Breast epithelium (tissue), 4 donors: ENCODE data around the gene ANKRD66. TPM values are rescaled to one million over a fixed set of nuclear protein-coding genes. Genes with fewer than 3 reads are reported as not detected.

Experiments used
- DNase-seq, 2 donors: peaks; one replicate each; pipeline ENCODE4 v3.0.0-alpha.2; 2019; ENCODE audit warnings: low spot score in 2 of 2
- H3K27ac ChIP-seq, 2 donors: fragments of 200-600 bp; sonication (generic) in 1 of 2; one replicate each; pipeline ENCODE4 v1.5.1; 2016 to 2019; ENCODE audit warnings: mild to moderate bottlenecking in 1 of 2
- H3K27me3 ChIP-seq, 2 donors: fragments of 200-600 bp; sonication (generic) in 1 of 2; one replicate each; pipeline versions ENCODE4 v1.5.1 to v1.6.0; 2017 to 2019; ENCODE audit warnings: control low read depth in 1 of 2, mild to moderate bottlenecking in 1 of 2
- H3K36me3 ChIP-seq: fragments of 200-600 bp; one replicate; pipeline ENCODE4 v1.5.1; 2019
- H3K4me1 ChIP-seq, 2 donors: fragments of 200-600 bp; sonication (generic); one replicate each; pipeline ENCODE4 v1.5.1; 2016 to 2019; ENCODE audit warnings: control low read depth in 1 of 2
- H3K4me3 ChIP-seq, 3 donors: fragments of 200-600 bp; sonication (generic); 1 replicate in 2 of 3; 2 replicates in 1 of 3; pipeline ENCODE4 v1.5.1; 2016 to 2019; ENCODE audit warnings: mild to moderate bottlenecking in 3 of 3, moderate library complexity in 2 of 3
- H3K9me3 ChIP-seq, 2 donors: fragments of 200-600 bp; sonication (generic) in 1 of 2; one replicate each; pipeline ENCODE4 v1.5.1; 2016 to 2019; ENCODE audit warnings: control low read depth in 1 of 2
- CTCF ChIP-seq, 3 donors: fragments of 450-650 bp; IDR thresholded peaks; one replicate each; pipeline ENCODE4 v1.5.1; 2016 to 2017; ENCODE audit warnings: antibody characterized with exemption in 3 of 3, mild to moderate bottlenecking in 3 of 3, moderate library complexity in 3 of 3
- POLR2A ChIP-seq: fragments of 450-650 bp; IDR thresholded peaks from one replicate; pipeline ENCODE4 v1.6.1; 2016; ENCODE audit warnings: antibody characterized with exemption, mild to moderate bottlenecking, moderate library complexity
- POLR2AphosphoS5 ChIP-seq, 3 donors: sonication (generic); formaldehyde crosslinking; IDR thresholded peaks; one replicate each; pipeline ENCODE4 v1.6.1; 2017; ENCODE audit warnings: antibody characterized with exemption in 3 of 3
- intact Hi-C: fragments of 100-400 bp; cut with DNase I; formaldehyde crosslinking; loops from one replicate; pipeline ENCODE4 v1.15.1; 2023; ENCODE audit warnings: low total_unique reads
- total RNA-seq, 3 donors: library from RNA; depleted of rRNA; stranded (reverse); fragments of >200 nt; gene quantifications; one replicate each; pipeline ENCODE4 v1.1.0, GENCODE V29; 2016

ANKRD66 gene
- total RNA-seq, 3 donors from 2014 or later: not detected

GRCh38 chr6:46749731-46750130 is 3.0 kb downstream of the ANKRD66 start:
- intact Hi-C loops: loop anchor here (5.0 kb wide), 1 partner anchor 523 kb away; no protein-coding TSS in a partner anchor
- no peak for DNase-seq

GRCh38 chr6:46751658-46752057 is 4.9 kb downstream of the ANKRD66 start:
- TF ChIP-seq CTCF (IDR thresholded peaks at IDR 0.05) (no peak), POLR2AphosphoS5 (IDR thresholded peaks at IDR 0.05) (no peak), POLR2A (no peak)
- Histone ChIP-seq H3K27ac (no peak overlapping the region), H3K4me3 (no peak overlapping the region), H3K27me3 (no peaks in the 10 kb centered on the region), H3K9me3 (no peaks in the 10 kb centered on the region), H3K36me3 (no peaks in the 10 kb centered on the region), H3K4me1 (no peaks in the 10 kb centered on the region)
- intact Hi-C loops: loop anchor here (5.0 kb wide), 1 partner anchor 521 kb away; no protein-coding TSS in a partner anchor
- DNase-seq: no peak

More at GRCh38 chr6:46749731-46750130, 3.0 kb downstream of the ANKRD66 start:
- Histone ChIP-seq H3K36me3 (no peaks in the 10 kb centered on the region), H3K4me3 (no peak overlapping the region), H3K4me1 (no peaks in the 10 kb centered on the region), H3K9me3 (no peaks in the 10 kb centered on the region), H3K27ac (no peak overlapping the region), H3K27me3 (no peaks in the 10 kb centered on the region)
- TF ChIP-seq CTCF (IDR thresholded peaks at IDR 0.05) (no peak), POLR2A (no peak), POLR2AphosphoS5 (IDR thresholded peaks at IDR 0.05) (no peak)

GRCh38 chr6:46755865-46756264 is 9.1 kb downstream of the ANKRD66 start:
- Histone ChIP-seq H3K36me3 (no peaks in the 10 kb centered on the region), H3K4me1 (no peaks in the 10 kb centered on the region), H3K9me3 (no peaks in the 10 kb centered on the region), H3K4me3 (no peak overlapping the region), H3K27ac (no peak overlapping the region), H3K27me3 (no peaks in the 10 kb centered on the region)
- no peak for TF ChIP-seq CTCF (IDR thresholded peaks at IDR 0.05)
- no peak for TF ChIP-seq POLR2AphosphoS5 (IDR thresholded peaks at IDR 0.05)
- no peak for TF ChIP-seq POLR2A
- no peak for DNase-seq
- intact Hi-C loops: no loop called here

- no peak for TF ChIP-seq POLR2AphosphoS5 (IDR thresholded peaks at IDR 0.05)
- no peak for TF ChIP-seq CTCF (IDR thresholded peaks at IDR 0.05)
- TF ChIP-seq POLR2A: no peak
- H3K27me3 ChIP-seq: no peaks in the 10 kb centered on the region
- no peak overlapping the region for H3K4me3 ChIP-seq
- H3K4me1 ChIP-seq: no peaks in the 10 kb centered on the region
- DNase-seq: no peak
- H3K36me3 ChIP-seq: no peaks in the 10 kb centered on the region
- H3K27ac ChIP-seq: no peak overlapping the region
- intact Hi-C loops: no loop called here
- no peaks in the 10 kb centered on the region for H3K9me3 ChIP-seq
Observed at GRCh38 chr6:46756469-46757213, 9.9 kb downstream of the ANKRD66 start.

- no peak for DNase-seq
Observed at GRCh38 chr6:46757214-46757596, 10.5 kb downstream of the ANKRD66 start.

More at GRCh38 chr6:46757214-46757596, 10.5 kb downstream of the ANKRD66 start:
- no peak overlapping the region for H3K4me3 ChIP-seq
- intact Hi-C loops: no loop called here
- no peaks in the 10 kb centered on the region for H3K36me3 ChIP-seq
- no peaks in the 10 kb centered on the region for H3K4me1 ChIP-seq
- no peaks in the 10 kb centered on the region for H3K9me3 ChIP-seq
- no peaks in the 10 kb centered on the region for H3K27me3 ChIP-seq
- no peak overlapping the region for H3K27ac ChIP-seq
- TF ChIP-seq CTCF (IDR thresholded peaks at IDR 0.05): no peak
